DND-41 (cell line): ENCODE results near the gene DLGAP1.

Experiments used
- EZH2 ChIP-seq: IDR thresholded peaks from 3 replicates; pipeline ENCODE4 v1.6.1; 2012; ENCODE audit warnings: borderline replicate concordance, low read depth, mild to moderate bottlenecking, moderate library complexity, low read length, inconsistent platforms; ENCODE audit not compliant: severe bottlenecking
- TF ChIP-seq, protein P1 (sequence below): IDR thresholded peaks from 2 replicates; pipeline ENCODE4 v1.5.1; 2012; ENCODE audit warnings: borderline replicate concordance, low read length, moderate library complexity, mild to moderate bottlenecking; ENCODE audit not compliant: poor library complexity, severe bottlenecking; ENCODE audit errors: extremely low read depth

DNA sequence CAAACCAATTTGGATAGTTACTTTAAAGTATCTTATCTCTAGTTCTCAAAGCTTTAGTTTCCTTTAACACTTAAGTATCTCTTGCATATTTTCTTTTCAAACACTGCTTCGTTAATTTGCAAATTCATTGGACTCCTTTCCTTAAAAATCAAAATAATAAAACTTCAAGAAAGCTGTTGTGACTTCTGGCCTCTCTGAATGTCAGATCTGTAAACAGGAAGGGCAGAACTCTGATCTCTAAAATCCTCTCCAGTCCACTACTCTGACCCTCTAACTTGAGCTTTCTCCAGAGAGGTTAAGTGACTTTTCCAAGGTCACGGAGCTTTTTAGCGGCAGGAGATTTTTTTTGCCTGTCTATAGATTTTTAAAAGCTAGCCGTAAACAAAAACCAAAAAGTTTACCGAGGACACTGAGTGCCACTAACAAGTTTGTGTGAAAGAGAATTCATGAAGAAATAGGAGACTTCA lies 849.6 kb downstream of the DLGAP1 start:
- TF ChIP-seq, protein P1, sequence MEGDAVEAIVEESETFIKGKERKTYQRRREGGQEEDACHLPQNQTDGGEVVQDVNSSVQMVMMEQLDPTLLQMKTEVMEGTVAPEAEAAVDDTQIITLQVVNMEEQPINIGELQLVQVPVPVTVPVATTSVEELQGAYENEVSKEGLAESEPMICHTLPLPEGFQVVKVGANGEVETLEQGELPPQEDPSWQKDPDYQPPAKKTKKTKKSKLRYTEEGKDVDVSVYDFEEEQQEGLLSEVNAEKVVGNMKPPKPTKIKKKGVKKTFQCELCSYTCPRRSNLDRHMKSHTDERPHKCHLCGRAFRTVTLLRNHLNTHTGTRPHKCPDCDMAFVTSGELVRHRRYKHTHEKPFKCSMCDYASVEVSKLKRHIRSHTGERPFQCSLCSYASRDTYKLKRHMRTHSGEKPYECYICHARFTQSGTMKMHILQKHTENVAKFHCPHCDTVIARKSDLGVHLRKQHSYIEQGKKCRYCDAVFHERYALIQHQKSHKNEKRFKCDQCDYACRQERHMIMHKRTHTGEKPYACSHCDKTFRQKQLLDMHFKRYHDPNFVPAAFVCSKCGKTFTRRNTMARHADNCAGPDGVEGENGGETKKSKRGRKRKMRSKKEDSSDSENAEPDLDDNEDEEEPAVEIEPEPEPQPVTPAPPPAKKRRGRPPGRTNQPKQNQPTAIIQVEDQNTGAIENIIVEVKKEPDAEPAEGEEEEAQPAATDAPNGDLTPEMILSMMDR, result no peak
- no peak for TF ChIP-seq EZH2
